Fibroblast of lung (primary cell): ENCODE results near the gene C1QTNF12.

Experiments used
- CTCF ChIP-seq, 2 donors: IDR thresholded peaks in 1 of 2; conservative IDR thresholded peaks in 1 of 2; 1 replicate in 1 of 2; 2 replicates in 1 of 2; pipeline ENCODE4 v1.5.1; 2011 to 2012; ENCODE audit warnings: low read length in 2 of 2, control low read depth in 1 of 2, inconsistent platforms in 1 of 2, low read depth in 1 of 2, mild to moderate bottlenecking in 1 of 2
- EZH2 ChIP-seq: IDR thresholded peaks from 2 replicates; pipeline ENCODE4 v1.5.1; 2012; ENCODE audit warnings: low read length, control low read depth, mild to moderate bottlenecking; ENCODE audit errors: missing control alignments

GRCh38 chr1:1292851-1293250 lies 46.3 kb upstream of the C1QTNF12 start:
- TF ChIP-seq CTCF (conservative IDR thresholded peaks at IDR 0.05 in 1 of 2, IDR thresholded peaks at IDR 0.05 in 1 of 2; ENCODE audit: low read depth in 1 of 2, low read length in 2 of 2) (no peak), EZH2 (no peak)
